ENCODE measurements around the gene P2RY2.
A peak's percentile ranks its signal among the peaks of the same experiment; 100 is the strongest.

Gene P2RY2

DNA sequence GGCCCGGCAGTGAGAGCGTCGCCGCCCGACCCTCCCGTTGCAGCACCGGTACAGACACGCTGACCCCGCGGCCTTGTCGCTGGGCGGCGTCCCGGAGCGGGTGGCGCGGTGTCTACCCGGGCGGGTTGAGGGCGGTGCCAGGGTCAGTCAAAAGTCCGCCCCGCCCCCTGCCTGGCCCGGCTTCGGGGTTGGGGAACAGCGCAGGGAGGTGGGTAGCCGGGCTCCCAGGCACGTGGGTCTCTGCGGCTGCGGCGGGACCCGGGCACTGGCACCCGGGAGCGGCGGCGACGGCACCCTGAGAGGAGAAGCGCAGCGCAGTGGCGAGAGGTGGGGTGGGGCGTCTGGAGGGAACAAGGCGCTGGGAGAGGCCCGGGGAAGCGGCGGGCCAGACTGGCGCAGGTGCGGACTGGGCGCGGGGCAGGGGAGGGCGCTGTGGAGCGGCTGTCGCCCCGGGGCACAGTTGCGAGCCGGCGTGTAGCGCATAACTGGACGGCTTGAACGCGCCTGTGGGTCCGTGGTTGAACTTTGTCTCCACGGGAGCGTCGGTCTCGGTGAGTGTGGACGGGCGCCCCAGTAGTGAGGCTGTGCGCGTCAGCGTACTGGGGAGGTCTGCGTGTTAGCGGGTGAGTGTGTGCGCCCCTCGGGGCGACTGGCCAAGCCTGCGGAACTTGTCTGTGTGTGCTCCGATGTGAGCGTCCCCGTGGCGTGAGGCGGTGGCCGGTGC, at the start of gene P2RY2:
Gene P2RY2 (plus strand): TSS at position 176 of the 724 bp plus-strand sequence. CDS start 15,879 bp downstream, outside the sequence.
- peak; percentile 94 for DNase-seq

DNA sequence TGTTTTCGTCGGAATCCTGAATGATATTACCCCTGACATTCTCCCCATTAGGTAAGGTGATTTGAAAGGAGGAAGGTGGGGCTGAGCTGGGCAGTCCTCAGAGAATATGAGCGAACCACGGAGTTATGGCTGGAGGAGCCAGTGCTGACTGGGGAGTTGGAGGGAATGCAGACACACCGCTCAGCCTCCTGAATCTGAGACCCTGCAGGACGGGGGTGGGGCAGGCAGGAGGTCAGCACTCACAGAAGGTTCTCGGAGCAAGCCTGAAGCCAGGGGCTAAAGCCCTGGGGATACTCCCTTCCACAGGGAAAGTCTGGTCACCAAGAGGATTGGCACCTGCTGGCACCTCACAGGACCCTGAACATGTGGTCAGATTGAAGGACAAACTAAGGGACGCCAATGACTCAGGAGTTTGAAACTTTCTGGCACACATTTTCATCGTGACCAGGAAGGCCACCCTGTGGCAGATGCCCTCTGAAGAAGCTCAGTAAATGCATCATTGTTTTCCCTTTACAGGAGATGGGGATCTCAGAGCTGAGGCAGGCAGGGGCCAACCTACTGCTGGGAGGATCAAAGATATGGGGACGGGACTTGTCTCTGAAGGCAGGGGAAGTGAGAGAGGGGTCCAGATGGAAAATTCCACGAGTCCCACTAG, 49.0 kb upstream of the P2RY2 start:
- DNase-seq: no peak

DNA sequence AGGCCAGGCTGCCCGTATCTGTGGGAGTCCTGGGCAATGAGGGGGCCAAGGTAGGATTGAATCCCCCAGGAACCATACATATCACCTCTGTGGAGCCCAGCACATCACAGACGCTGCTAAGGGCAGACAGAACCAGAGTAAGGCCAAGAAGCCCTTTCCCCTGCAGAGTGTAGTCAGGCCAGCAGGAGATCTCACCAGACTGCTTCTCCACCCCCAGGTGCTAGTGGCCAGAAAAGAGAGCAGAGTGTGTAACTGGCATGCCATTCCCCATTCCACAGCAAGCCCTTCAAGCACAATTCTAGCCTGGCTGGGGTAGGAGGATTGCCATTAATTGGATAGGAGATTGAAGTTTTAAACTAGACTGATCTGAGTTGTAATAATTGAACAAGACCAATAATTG, 47.9 kb upstream of the P2RY2 start:
- no peak for DNase-seq

DNA sequence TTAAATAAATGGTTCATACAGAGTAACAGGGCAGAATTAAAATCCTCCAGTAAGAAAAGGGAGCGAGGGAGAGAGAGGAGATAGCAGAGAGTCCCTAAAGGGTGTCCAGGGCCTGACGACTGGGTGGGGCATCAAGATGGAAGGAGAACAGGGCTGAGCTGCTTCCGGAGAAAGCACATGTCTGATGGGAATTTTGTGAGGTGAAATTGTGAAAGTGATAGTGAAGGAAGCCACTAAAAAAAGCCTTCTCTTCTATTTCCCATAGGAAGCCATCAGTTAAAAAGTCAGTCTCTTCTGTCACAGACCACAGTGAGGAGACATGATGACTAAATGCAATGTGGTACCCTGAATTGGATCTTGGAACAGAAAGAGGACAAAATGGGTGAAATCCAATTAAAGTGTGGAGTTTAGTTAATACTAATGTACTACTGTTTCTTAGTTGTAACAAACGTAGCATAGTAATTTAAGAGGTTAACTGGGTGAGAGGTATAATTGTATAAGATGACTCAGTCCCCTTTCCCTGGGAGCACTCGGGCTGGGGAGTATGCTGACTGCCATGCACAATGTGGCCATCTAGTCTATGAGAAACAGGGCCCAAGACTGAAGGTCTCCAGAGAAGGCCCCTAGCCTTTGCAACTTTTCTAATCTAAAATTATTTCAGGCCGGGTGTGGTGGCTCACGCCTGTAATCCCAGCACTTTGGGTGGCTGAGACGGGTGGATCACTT, 46.5 kb upstream of the P2RY2 start:
- no peak for DNase-seq

DNA sequence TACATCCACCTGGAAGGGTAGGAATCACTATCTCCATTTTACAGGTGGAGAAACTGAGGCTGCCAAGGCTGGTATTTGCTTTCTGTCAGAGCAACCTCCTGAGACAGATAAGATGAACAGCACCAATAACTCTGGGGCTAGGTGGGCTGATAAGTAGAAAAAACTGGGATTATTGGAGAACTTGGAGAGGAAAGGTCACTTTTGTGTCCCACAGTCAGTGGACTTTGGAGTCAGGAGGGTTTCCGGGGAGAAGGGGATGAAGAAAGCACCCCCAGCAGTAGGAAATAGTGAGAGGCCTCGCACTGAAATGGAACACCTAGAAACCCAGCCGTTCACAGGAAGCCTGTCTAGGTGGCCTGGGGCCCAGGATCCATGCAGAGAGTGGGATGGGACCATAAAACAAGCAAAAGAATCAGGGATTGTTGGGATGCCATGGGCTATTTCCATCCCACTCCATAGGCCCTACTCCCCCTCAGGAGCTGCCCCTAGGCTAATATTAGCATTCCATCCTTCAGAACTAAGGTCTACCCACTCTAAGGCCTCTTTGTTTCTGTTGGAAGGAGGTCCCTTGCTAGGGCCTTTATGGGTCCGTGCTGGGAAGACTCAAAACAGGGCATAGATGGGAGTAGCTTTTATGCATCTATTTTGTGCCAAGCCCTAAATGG, 45.0 kb upstream of the P2RY2 start:
- DNase-seq: no peak

DNA sequence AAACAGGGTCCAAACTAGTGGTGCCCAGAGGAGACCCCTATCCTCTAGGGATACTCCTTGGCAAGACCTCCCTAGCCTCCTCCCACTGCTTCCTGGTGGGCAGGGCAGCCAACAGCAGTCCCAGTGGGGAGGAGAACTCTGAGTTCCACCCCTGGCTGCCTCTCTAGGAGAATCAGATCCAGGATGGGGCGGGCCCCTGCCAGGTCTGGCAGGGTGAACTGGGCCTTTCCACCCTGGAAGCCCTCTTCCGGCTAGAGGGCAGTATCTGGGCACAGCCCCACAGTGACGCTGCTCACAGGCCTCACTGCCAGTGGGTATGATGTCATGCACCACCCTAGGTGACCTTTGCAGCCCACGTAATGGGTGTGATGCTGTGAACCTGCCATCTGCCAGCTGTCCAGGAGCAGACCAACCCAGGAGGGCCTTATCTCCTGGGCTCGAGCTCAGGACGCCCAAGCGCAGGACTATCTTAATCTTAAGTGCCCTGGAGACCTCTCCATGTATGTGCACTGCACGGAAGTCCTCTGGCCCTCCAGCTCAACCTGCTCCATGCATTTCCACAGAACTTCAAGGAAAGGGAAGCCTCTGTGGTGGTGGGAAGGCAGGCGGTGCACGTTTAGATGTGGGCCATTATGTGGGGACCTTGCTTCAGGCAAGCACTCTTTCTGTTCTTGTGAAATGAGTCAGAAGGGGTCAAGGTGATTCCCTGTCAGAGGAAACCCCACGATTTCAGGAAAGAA, 44.2 kb upstream of the P2RY2 start:
- DNase-seq: no peak

DNA sequence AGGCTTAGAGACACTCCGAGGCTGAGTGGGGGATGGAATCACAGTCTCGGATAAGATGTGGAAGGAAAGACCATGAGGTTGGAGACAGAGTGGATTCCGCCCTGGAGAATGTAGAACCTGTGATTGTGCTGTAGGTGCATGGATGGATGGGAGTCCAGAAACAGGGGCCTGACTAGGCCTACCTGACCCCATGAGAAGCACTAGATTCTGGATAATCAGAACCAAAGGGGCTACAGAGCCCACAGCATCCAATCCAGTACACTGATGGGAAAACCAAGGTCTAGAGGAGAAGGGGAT, 43.6 kb upstream of the P2RY2 start:
- no peak for DNase-seq

DNA sequence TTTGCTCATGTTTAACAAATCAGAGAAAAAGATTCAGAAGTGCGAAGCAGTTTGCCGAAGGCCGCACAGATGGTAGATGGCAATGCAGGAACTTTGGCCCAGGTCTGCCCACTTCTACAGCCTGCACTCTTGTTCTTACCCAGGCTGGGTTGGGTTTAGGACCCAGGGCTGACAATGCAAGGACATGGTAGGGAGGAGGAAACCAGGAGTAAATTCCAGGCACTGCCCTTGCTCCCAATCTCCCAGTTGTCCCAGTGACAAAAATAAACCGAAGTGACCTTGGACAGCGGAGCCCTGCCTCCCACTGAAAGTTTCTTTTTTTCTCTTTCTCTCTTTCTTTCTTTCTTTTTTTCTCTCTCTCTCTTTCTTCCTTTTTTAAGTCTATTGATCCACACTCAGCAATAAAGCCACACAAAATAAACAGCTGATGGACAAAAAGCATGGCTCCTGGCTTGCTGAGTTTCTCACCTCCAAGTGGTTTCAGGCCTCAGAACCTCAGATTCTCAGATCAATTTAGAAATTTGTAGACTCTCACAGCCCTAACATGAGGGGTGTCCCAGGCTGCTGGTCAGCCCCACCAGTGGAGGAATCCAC, 42.4 kb upstream of the P2RY2 start:
- DNase-seq: no peak

DNA sequence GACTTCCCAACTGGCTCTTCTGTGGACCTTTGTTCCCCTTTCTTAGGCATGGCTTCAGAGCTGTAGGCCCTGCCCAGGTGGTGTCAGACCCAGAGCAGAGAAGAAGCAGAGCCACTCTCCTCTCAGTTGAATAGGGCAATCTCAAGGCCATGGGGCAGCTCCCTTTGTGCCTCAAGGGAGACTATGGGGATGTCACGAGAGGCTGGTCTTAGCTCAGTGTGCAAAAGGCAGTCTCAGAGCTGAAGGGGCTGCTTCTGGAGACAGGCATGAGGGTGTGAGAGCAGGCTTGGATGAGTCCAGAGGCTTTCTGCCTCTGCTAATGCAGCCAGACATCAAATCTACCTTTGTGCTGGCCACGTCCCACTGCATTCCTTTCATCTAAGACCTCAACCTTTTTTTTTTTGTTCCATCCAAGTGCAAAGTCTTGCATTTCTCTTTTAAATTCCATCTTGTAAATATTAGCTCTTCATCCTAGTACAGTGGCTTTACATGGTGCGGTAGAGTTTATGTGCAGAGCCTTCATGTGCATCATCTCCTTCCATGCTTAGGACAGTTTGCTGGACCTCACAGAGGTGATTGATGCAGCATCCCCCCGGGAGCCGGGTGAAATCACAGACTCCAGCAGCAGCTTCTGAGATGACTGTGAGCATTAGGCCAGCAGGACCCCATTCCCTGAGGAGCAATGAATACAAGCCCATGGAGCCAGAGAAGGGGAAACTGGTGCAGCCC, 41.8 kb upstream of the P2RY2 start:
- no peak for DNase-seq

DNA sequence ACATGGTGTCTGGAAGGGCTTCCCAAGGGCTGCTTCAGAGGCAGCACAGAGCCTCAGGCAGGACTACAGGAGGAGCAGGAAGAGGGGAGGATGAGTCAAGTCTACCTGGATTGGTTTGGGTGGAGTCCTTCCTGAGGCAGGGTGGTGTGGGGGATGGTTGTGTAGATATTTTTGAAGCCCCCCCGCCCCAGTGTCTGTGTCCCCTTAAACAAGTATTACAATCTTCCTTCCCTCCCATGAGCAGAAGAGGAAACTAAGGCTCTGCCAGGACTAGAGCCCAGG, 41.3 kb upstream of the P2RY2 start:
- DNase-seq: no peak

DNA sequence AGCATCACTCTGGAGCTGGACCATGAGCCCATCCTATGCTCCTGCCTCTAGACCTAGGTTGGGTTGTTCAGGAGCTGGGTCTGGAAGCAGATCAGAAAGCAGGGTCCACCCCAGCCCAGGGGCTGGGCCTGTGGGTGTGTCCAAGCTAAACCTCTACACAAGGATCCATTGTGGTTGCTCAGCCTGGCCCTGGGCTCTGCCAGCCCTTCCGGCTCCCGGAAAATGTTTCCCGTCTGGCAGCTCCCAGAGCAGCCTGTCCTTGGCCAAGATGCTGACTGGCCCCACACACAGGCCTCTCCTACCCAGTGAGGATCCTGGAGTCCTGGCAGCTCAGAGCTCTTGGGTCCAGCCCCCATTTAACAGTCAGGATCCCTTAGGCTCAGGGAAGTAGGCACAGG, 40.7 kb upstream of the P2RY2 start:
- DNase-seq: no peak

DNA sequence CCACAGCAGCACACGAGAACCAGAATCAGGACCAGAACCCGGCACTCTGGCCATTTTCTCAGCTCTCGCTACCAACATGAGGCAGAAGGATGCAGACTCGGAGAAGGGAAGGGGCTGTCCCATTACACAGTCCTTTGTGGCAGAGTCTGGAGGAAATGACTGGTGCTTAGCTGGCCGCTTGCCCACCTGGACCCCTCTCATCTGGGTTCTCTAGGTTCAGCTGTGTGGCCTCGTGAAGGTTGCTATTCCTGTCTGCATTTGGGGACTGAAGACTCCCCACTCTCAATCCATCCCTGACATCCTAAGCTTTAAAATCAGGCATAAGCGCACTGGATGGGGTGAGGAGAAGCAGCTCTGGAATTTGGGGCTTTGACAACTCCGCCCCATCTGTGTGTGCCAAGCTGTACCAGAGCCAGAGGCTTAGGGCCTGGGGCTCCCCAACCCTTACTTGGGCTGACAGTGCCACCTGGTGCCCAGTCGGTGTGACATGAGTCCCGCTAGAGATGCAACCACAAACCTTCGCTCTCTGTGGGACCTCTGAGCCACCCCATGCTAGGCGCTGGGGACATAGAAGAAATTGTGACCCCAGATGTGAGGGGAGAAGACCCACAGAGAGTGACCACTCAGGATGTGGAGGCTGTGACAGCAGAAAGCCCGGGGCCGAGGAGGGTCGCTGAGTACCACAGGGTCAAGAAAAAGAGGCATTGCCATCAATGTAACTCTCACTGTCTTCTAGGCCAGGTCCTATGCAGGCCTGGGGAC, 40.1 kb upstream of the P2RY2 start:
- peak; percentile 93 for DNase-seq

DNA sequence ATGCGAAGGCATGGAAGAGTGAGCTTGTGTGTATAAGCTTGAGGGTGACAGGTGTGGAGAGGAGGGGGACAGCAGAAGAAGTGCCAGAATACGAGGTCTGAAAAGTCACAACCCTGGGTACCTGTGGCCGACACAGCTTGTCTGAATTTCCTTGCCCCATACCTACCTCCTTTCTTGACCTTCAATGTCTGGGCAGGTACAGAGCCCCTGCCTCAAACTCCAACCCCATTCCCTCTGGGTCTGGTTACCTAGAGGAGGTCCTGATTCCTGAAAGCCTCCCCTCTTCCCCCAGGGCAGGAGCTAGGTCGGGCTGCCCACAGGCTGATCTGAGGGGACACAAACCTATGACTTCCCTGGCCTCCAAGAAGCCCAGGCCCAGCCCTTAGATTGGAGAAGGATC, 39.4 kb upstream of the P2RY2 start:
- DNase-seq: no peak

DNA sequence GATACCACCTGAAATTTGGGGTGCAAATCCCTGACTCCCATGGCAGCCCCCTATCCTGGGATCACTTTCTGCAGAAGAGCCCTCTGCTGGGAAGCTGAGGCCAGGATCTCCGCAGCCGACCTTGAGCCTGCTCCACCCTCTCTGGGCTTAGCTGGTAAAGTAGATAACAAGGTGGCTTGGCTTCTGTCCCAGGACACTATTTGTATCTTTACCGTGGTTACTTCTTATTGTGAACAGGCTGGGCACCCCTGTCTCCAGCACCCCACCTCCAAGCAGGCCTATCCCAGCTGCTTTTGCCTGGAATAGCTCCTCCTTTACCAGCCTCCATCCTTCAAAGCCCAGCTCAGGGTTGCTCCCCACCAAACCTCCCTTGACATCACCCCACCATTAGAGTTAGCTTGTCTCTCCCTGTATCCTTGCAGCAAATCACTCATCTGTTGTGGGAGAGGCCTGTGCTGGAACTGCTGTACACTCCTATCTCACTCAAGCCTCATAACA, 35.2 kb upstream of the P2RY2 start:
- DNase-seq: no peak

DNA sequence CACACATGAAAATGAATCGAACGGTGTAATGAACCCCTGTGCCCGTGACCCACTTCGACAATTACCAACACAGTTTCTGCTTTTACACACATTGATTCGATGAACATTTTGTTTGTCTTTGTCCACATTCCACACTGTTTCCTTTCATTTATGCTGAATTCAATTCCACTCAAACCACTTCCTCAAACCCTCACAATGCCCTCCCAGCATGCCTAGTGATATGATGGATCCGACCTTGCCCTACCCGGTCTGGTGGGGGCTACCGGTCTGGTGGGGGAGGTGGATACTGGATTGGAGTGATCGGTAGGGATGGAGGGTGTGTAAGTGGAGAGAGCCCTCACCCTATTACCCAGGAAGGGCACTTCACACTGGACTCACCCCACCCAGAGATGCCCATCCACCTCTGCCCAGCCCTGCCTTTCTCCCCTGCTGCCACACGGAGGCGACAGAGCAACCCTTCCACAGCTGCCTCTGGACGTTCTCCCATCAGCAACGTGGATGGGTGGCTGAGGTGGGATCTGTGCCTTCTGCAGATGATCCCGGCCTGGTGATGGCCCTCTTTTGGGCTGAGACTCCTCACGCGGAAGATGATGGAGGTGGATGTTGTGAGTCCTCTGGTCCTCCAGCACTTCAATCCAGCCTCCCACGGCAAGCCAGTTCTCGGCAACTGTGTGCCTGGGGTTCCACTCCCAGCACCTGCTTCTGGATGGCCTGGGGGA, 33.0 kb upstream of the P2RY2 start:
- peak; percentile 84 for DNase-seq

DNA sequence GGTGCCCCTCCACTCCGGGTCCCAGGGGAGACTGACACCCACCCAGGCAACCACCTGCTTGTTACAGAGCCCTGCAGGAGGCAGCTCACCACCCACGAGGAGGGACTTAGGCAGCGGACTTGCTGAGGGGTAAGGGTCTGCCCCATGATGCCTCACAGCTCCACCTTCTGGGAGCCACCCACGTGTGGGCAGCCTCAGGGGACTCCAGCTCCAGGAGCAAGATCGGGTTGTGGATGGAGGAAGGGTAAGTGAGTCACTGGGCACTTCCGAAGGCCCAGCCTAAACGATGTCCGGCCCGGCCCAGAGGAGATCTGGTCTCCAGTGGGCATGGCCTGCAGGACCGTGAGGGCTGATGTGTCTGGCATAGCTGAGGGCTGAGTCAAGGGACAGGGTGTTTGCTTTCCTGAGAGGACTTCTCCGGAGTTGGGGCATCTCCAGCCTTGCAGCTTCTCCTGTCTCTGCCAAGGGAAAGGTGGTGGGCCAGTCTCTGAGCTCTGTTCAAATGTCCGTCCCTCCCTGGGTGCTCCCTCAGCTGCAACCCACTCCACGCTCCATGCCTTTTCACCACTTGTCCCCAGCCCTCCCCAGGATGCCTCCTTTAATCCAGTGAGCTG, 32.3 kb upstream of the P2RY2 start:
- no peak for DNase-seq

DNA sequence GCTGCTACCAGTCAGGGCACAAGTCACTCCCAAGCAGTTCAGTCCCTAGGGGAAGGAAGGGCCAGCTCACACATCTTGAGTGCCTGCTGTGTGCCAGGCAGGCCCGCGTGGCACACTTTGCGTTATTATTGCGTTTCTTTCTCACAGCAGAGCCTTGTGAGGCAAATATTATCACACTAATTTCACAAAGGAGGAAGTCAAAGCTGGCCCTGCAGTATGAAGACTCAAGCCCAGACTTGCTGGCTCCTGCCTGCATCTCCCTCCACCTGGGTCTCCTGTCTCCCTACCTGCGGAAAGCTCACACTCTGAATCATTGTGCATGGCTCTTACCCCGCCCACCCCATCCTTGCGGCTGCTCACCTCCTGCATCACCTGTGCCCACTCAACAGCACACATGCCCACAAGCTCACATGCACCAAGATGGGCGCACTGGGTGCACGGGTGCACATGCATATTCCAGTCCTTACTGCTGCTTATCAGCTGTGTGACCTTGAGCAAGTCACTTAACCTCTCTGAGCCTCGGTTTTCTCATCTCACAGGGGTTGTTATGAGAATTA, 31.7 kb upstream of the P2RY2 start:
- no peak for DNase-seq

DNA sequence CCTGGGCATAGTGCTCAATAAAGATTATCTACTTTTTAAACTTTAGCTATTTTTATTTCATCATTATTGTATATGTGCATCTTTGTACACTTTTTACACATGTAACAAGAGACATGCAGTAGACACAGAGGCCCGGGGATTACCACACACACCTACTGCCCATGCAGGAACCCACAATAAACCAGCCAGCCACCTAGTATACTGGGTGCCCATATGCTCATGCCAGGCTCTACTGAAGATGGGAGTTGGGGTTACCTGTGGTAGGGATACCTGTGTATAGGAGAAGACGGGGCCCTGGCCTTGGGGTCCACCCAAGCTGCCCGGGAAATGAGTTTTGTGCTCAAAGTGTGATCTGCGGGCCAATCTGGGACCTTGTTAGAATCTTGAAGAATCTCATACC, 31.2 kb upstream of the P2RY2 start:
- DNase-seq: no peak

DNA sequence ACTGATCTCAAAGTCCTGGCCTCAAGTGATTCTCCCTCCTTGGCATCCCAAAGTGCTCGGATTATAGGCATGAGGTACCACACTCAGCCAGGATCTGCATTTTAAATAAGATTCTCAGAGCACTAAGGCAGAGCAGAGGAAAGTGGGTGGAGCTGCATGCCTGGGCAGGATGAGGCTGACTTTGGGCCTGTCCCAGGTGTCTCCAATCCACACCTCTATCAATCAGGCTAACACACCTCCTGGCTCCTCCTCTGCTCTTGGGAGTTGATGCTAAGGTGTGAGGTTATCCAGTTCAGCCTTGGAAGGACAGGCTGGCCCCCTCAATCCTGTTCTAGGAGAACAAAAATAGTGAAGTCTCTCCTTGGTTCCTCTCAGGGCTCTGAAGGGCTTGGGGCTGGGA, 30.2 kb upstream of the P2RY2 start:
- DNase-seq: no peak

DNA sequence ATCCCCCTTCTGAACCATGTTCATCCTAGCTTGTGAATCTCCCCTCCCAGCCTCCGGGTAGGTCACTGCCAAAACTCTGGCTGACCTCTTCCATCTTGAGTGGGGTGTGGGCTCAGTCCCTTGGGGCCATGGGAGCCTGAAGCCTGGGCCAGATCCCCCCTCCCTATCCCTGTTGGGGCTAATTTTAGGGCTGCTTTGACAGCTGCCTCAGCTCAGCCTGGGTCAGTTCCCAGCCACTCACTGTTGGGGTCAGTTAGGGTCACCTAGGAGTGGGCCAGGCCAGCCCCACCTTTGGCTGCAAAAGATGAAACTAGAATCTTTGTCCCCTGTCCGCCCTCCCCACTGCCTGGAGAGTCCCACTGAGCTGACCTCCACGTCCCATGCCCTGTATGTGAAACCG, 29.8 kb upstream of the P2RY2 start:
- DNase-seq: no peak

Data from 8988T (cell line).